Activated T-cell treated with anti-CD3 and anti-CD28 coated beads, Interleukin-2, amount 50 U/mL, for 48 hours (primary cell): Measurements from ENCODE around the gene MYOD1.

Experiments used
- DNase-seq, 2 experiments: peaks; one replicate each; pipeline ENCODE4 v3.0.0-alpha.2; 2020

MYOD1 gene

GRCh38 chr11:17719028-17719937 is at the start of gene MYOD1:
Gene MYOD1 (plus strand): TSS chr11:17719571. CDS start chr11:17719783, 212 bp downstream.
- no peak for DNase-seq

GRCh38 chr11:17672469-17672868 is 46.9 kb upstream of the MYOD1 start:
- DNase-seq, result no peak

- no peak for DNase-seq
Measured at GRCh38 chr11:17673951-17674350, 45.4 kb upstream of the MYOD1 start.

GRCh38 chr11:17682848-17683247 is 36.5 kb upstream of the MYOD1 start:
- DNase-seq, result no peak

- no peak for DNase-seq
Measured at GRCh38 chr11:17683377-17684161, 35.8 kb upstream of the MYOD1 start.

- no peak for DNase-seq
Measured at GRCh38 chr11:17684550-17684949, 34.8 kb upstream of the MYOD1 start.

- DNase-seq, result no peak
Measured at GRCh38 chr11:17686231-17686980, 33.0 kb upstream of the MYOD1 start.

- no peak for DNase-seq
Measured at GRCh38 chr11:17687946-17688670, 31.3 kb upstream of the MYOD1 start.

- DNase-seq, result no peak
Measured at GRCh38 chr11:17691550-17691949, 27.8 kb upstream of the MYOD1 start.

- DNase-seq, result no peak
Measured at GRCh38 chr11:17691976-17692375, 27.4 kb upstream of the MYOD1 start.

- no peak for DNase-seq
Measured at GRCh38 chr11:17692931-17693330, 26.4 kb upstream of the MYOD1 start.

GRCh38 chr11:17693531-17693930 is 25.8 kb upstream of the MYOD1 start:
- no peak for DNase-seq

GRCh38 chr11:17694494-17695110 is 24.8 kb upstream of the MYOD1 start:
- DNase-seq, result no peak

GRCh38 chr11:17695454-17696441 is 23.6 kb upstream of the MYOD1 start:
- no peak for DNase-seq

- DNase-seq, result no peak
Measured at GRCh38 chr11:17696741-17697140, 22.6 kb upstream of the MYOD1 start.

GRCh38 chr11:17697175-17697949 is 22.0 kb upstream of the MYOD1 start:
- DNase-seq, result no peak

- no peak for DNase-seq
Measured at GRCh38 chr11:17699147-17700114, 19.9 kb upstream of the MYOD1 start.

GRCh38 chr11:17700991-17701390 is 18.4 kb upstream of the MYOD1 start:
- DNase-seq, result no peak

- DNase-seq, result no peak
Measured at GRCh38 chr11:17702876-17703275, 16.5 kb upstream of the MYOD1 start.
